HUDEP-2 (cell line): ENCODE data around the gene PYGO2.
"Not testable (repeated sequence)": the region's sequence is repeated elsewhere in the genome, so short reads cannot be mapped to it uniquely, and the experiment has no call there.

Experiments
- DNase-seq, 76 experiments: peaks; one replicate each; lab custom pipeline; 2025; ENCODE audit not compliant: unreplicated experiment in 76 of 76; lab: John Stamatoyannopoulos, UW

PYGO2 gene

DNA sequence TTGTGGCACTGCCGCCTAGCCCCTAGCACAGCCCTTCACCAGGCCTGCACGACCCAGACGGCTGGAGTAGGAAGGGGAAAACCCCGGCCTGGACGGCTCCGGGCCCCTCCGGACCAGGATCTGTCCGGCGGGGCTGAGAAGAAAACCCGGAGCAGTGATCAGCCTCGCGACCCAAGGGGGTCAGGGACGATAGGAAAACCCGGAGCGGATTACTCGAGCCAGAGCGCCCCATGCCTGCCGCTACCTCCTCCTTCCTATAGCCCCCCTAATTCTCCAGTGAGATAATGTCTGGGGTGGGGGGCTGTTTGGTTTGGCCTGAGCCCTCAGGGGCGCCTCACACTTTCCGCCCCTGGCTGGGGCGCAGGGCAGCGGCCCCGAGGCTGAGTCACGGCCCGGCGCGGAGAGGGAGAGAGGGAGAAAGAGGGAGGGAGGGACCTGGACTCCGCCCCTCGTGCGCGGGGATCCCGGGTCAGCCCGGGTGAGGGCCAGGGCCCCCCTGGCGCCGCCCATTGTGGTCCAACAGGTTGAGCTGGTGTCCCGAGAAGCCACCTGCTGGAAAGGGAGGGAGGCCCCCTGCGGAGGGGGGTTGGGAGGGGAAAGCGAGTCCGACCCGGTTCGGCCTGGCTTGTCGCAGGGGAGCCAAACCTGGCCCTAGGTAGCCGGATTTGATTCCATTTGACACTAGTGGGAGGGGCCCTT is 39.3 kb upstream of the PYGO2 start:
- peak in 73 of 76 experiments; percentile 22 to 90 (median 74) for DNase-seq

DNA sequence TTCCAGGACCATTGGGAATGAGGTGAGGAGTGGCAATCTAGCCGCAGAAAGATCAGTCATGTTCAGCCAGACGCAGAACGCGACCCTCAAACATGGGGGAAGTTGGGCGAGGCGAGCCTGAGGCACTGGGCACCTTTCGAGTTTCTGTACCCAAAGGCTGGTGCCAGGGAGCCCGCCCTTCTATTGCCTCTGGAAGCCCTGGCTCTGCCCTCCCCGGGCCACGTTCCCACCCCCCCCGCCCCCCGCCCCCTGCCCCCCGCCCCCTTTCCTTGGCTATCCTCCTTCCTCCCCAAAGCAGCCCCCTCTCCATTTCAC is 38.8 kb upstream of the PYGO2 start:
- peak in 21 of 76 experiments; percentile 31 to 62 (median 52) for DNase-seq

DNA sequence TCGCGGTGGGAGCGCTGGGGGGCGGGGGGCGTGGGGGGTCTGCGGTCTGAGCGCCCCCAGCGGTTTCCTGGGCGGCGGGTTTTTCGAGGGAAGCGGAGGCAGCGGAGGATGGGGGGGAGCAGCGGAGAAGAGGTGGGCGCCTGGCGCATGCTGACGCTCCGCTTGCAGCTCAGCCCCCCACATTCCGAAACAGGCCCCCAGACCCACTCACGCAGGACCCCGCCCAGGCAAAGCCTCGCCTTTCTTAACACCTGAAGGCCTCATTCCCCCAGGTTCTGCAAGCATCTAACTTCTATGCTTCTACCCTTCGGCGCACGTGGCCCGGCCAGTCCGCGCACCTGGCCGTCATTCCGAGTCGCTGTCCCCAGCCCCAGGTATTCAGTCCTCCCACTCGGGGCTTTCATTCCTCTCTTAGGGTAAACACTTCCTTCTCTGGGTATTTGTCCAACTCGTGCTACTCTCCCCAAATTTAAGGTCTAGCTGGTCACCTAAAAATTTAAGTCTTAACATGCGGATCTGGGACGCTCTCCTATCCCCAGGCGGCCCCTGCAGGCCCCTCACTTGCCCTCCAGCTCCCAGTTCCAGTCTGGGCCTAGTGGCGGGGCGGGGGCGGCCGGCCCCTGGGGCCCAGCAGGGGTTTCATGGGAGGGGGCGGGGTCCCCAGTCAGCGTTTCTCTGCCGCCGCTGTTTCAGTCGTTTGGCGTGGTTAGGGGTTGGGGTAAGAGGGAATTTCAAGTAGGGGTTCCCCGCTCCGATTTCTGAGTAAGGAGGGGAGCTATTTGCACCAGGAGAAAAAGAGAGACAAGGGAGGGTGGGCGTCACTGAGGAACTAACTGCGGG is 38.2 kb upstream of the PYGO2 start:
- peak in 25 of 76 experiments; percentile 20 to 61 (median 44) for DNase-seq

DNA sequence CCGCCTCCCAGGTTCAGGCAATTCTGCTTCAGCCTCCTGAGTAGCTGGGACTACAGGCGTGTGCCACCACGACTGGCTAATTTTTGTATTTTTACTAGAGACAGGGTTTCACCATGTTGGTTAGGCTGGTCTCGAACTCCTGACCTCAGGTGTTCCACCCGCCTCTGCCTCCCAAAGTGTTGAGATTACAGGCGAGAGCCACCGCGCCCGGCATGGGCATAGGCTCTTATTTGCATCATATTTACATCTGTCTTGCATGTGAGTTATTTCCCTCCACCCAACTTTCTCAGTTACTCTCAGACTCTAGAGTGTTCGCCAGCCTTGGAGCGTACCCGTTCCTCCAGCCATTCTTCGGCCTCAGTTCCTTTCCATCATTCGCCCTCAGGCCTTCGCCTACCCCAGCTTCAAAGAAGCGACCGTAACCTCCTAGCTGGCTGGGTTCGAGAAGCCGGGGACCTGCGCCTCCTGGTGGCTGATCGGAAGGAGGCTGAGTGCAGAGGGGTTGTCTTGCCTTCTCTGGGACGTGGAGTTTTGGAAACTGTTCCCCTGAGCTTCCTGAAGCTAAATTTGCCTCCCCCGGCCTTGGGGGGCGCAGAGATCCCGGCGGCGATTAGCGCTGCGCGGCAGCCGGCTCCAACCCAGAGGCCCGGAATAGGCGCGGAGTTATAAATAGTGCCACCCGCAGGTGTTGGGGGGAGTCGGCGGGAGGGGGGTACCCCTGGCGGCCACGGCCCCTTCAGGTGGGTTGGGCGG is 37.4 kb upstream of the PYGO2 start:
- peak in 68 of 76 experiments; percentile 34 to 82 (median 67) for DNase-seq

GRCh38 chr1:154998201-154998780 is 36.7 kb upstream of the PYGO2 start:
- peak in 3 of 76 experiments; percentile 9 to 12 (median 12) for DNase-seq

DNA sequence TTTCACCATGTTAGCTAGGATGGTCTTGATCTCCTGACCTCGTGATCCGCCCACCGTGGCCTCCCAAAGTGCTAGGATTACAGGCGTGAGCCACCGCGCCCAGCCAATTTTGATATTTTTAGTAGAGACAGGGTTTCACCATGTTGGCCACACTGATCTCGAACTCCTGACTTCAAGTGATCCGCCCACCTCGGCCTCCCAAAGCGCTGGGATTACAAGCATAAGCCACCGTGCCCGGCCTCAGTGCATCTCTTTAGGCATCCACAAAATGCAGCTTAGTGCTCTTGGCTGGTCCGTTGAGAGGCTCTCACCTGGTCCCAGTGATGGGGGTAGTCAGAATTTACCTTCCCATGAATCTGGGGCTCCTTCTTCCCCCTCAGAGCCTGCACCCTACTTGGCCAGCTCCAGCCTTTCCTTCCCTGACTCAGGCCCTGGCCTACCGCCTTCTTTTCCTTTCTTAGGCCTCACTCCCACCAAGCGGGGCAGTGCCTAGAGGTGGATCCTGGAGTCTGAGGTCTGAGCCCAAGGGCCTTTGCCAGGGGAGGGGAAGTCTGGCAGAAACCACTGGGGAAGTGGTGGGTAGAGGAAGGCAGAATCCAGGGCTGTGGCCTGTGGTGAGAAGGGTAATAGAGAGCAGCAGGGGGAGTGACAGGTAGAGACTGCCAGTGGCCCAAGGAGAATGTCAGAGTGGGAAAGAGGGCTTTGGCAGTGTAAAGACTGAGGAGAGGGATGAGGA is 35.6 kb upstream of the PYGO2 start:
- DNase-seq: no peak

GRCh38 chr1:154995301-154995983 is 33.9 kb upstream of the PYGO2 start:
- peak in 22 of 76 experiments; percentile 13 to 50 (median 28) for DNase-seq

DNA sequence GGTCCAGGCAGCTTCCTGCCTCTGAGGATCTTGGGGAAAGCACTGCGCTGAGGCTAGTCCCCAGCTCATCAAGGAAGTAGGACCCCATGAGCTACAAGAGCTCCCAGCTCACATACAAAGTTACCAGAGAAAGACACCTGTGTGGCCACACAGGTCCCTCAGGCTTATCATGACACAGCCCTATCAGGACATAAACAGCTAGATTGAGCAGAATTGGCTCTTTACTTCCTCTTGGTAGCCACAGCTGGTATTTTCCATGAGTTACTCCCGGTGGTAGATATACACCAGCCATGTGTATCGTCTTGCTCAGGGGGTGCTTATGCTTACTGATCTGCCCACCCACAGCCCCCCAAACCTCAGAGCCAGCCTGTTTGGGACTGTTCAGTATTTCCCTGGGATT is 33.0 kb upstream of the PYGO2 start:
- peak in 2 of 76 experiments; percentile 12 to 16 for DNase-seq

DNA sequence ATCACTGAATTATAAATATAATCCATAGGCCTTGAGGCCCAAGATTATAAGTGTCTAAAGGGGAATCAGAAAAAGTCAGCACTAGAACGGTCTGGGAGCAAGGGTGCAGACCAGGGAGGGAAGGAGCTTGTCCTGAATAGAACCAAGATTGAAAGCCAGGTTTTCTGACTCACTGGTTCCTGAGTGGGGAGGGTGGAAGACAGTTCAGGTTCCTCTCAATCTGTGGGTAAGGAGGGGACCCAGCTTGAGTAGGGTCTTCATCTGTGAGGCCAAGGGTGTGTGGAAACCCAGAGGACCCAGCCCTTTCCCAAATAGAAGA is 32.6 kb upstream of the PYGO2 start:
- DNase-seq: no peak

DNA sequence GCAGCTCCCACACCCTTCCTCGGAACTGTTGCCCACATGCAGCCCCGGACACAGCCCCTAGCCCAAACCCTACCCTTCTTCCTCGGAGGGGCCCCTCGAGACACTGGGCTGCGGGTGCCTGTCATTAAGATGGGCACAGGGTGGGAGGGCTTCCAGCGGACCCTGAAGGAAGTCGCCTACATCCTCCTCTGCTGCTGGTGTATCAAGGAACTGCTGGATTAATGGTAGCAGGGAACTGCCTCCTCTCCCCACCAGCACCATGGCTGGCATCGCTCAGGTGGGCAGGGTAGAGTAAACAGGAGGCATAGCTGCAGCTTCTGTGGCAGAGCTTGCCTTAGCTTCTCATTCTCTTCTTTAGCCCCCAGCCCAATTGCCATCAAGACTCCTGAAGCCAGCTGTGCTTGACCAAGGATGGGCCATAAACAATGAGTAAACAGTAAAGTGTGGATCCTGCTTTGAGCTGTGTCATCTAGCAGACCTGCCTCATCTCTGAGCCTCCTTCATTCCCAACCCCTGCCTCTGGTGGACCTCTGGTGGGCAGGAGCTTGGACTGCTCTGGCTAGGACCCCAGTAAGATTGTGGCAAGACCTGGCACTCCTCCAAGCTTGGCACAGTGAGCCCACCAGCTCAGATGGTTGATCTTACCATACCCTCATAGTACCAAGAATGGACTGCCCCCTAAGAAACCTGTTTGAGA is 32.1 kb upstream of the PYGO2 start, which contains the start of gene LENEP:
Gene LENEP (plus strand): TSS at position 15 of the 697 bp plus-strand sequence. CDS start 22 bp downstream, at position 37.
- peak in 1 of 76 experiments; percentile 41 for DNase-seq

GRCh38 chr1:154992721-154993571 is 31.4 kb upstream of the PYGO2 start:
- peak in 46 of 76 experiments; percentile 19 to 76 (median 44) for DNase-seq

GRCh38 chr1:154990276-154990675 is 28.7 kb upstream of the PYGO2 start:
- DNase-seq: no peak

- DNase-seq: no peak
Measured at GRCh38 chr1:154989195-154989860, 27.7 kb upstream of the PYGO2 start.

- DNase-seq: peak in 17 of 76 experiments; percentile 12 to 41 (median 25)
Measured at GRCh38 chr1:154988058-154988954, 26.7 kb upstream of the PYGO2 start.

DNA sequence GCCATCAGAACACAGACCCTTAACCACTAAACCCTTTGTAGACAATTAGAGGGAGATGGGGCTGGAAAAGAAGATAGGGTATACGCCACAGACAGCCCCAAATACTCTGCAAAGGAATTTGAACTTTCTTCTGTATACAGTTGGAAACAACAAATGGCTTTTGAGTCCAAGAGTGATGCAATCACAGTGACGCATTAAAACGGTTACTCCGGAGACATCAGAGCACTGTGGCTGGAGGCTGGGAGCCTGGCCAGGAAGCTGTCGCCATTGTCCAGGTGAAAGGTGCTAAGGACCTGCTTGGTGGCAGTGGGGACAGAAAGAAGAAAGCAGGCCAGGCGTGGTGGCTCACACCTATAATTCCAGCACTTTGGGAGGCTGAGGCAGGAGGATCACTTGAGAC is 25.7 kb upstream of the PYGO2 start:
- DNase-seq: no peak

GRCh38 chr1:154986736-154987135 is 25.2 kb upstream of the PYGO2 start:
- DNase-seq: not testable (repeated sequence)
